Measurements from ENCODE around the gene UBE2L6.

DNA sequence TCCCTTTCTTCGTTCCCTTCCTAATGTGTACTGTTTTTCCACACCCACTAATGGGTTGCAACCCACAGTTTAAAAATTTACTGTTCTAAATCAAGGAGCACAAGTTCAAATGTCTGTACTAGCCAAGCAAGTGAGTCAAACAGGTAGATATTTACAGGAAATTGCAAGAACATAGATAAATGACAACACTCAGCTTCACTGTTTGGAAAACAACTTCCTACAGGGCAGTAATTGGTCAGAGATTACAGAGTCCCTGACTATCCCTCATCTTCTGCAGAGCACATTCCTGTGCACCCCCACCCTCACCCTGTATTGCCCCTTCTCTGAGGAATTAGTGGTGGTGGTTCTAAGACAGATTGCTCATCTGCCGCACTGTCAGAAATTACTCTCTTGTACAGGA is 31.9 kb upstream of the UBE2L6 start:
- TF ChIP-seq, protein P1, sequence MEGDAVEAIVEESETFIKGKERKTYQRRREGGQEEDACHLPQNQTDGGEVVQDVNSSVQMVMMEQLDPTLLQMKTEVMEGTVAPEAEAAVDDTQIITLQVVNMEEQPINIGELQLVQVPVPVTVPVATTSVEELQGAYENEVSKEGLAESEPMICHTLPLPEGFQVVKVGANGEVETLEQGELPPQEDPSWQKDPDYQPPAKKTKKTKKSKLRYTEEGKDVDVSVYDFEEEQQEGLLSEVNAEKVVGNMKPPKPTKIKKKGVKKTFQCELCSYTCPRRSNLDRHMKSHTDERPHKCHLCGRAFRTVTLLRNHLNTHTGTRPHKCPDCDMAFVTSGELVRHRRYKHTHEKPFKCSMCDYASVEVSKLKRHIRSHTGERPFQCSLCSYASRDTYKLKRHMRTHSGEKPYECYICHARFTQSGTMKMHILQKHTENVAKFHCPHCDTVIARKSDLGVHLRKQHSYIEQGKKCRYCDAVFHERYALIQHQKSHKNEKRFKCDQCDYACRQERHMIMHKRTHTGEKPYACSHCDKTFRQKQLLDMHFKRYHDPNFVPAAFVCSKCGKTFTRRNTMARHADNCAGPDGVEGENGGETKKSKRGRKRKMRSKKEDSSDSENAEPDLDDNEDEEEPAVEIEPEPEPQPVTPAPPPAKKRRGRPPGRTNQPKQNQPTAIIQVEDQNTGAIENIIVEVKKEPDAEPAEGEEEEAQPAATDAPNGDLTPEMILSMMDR (IDR thresholded peaks at IDR 0.05): no peak
- no peak for TF ChIP-seq NR3C1 (IDR thresholded peaks at IDR 0.05)
- TF ChIP-seq RAD21 (conservative IDR thresholded peaks at IDR 0.05 in 1 of 2, IDR thresholded peaks at IDR 0.05 in 1 of 2): no peak
- TF ChIP-seq POLR2A (IDR thresholded peaks at IDR 0.05; ENCODE audit: low read length): no peak
- no peak for TF ChIP-seq RNF2 (IDR thresholded peaks at IDR 0.05; ENCODE audit: borderline replicate concordance, low read depth)
- no peak for TF ChIP-seq CEBPB (IDR thresholded peaks at IDR 0.05)
- no peak for TF ChIP-seq HDAC2 (IDR thresholded peaks at IDR 0.05)
- TF ChIP-seq, protein P2, sequence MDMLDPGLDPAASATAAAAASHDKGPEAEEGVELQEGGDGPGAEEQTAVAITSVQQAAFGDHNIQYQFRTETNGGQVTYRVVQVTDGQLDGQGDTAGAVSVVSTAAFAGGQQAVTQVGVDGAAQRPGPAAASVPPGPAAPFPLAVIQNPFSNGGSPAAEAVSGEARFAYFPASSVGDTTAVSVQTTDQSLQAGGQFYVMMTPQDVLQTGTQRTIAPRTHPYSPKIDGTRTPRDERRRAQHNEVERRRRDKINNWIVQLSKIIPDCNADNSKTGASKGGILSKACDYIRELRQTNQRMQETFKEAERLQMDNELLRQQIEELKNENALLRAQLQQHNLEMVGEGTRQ (IDR thresholded peaks at IDR 0.05): no peak

Measured in A549 (cell line).